OCI-M2 (cell line): ENCODE measurements around the gene HCN3.

Source experiments
- DNase-seq: peaks from one replicate; lab custom pipeline; 2025; ENCODE audit not compliant: unreplicated experiment; lab: John Stamatoyannopoulos, UW

Gene HCN3

GRCh38 chr1:155308493-155309422 lies 31.5 kb downstream of the HCN3 start, which contains the start of gene FDPS:
Gene FDPS (plus strand): TSS chr1:155308866. CDS start chr1:155309790, 924 bp downstream.
- peak; percentile 86 for DNase-seq

DNA sequence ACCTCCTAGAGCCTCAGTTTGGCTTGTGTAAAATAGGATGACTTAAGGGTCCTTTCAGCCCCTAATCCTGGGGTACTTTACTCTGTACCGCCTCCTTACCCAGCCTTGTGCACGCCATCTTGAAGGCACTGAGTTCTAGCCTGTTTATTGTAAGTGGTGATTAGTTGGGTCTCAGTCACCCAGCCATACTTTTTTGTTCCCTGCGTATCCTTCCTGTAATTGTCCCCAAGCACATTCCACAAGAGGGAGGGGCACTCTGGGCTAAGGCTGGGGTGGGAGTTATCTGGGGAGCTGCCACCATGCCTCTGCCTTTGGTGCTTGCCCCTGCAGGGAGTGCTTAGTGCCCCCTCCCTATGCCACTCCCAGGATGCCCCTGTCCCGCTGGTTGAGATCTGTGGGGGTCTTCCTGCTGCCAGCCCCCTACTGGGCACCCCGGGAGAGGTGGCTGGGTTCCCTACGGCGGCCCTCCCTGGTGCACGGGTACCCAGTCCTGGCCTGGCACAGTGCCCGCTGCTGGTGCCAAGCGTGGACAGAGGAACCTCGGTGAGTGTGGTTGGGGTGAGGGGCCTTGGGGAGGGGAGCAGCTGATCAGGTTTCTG lies 32.3 kb downstream of the HCN3 start:
- no peak for DNase-seq

DNA sequence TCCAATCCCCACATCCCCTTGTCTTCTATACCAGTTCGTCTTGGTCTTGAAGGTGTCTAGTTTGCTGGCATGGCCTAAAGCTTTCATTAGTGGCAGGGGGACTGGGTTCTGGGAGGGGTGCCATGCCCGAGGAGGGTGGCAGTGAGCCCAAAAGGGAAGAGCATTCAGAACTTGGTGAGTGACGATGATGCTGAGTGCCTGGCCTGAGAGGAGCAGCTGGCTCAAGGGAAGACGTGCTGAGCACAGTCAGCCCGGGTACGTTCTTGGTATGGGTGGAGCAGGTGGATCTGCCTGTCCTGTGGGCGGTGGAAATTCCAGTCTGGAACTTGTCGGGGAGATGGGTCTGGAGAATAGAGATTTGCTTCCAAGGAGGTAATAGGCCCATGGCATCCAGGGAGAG lies 36.0 kb downstream of the HCN3 start:
- no peak for DNase-seq

DNA sequence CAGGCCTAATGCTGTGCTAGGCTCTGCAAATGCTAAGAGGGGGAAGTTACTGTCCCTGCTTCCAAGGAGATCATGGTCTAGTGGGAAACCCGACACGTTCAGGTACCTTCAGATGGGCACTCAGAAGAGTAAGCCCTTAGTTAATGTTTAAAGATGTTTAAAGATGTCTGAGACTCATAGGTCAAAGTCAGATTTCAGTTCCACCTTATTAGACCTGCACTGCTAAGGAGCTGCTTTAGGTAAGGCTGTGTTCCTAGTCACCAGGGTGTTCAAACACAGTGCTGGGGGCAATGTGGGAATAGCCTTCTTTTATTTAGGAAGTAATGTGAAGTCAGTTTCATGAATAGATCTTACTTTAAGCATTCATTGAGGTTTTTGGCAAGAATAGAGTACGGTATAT lies 39.7 kb downstream of the HCN3 start:
- DNase-seq = no peak

DNA sequence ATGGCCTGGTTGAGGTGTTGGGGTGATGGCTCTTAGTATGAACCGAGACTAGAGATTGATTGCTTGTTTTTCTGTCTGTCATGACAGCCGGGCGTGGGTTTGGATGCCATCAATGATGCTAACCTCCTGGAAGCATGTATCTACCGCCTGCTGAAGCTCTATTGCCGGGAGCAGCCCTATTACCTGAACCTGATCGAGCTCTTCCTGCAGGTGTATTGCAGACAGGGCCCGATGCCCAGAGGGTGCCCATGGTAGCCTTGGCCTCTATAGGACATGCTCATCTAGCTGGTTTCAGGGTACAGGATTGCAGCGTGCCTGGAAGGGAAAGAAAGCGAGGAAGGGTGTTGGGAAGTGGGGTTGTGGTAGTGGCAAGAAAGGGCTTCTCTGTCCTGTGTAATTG lies 40.8 kb downstream of the HCN3 start:
- DNase-seq = no peak

DNA sequence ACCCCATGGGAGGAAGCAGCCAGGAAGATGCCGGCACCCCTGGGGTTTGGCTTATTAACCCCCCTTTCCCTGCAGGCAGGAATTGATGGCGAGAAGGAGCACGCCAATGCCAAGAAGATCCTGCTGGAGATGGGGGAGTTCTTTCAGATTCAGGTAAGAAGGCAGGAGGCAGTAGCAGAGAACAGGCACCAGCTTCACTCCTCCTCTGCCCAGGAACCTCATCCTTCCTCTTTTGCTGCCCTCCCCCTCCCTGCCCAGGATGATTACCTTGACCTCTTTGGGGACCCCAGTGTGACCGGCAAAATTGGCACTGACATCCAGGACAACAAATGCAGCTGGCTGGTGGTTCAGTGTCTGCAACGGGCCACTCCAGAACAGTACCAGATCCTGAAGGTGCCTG lies 42.3 kb downstream of the HCN3 start:
- DNase-seq = no peak

DNA sequence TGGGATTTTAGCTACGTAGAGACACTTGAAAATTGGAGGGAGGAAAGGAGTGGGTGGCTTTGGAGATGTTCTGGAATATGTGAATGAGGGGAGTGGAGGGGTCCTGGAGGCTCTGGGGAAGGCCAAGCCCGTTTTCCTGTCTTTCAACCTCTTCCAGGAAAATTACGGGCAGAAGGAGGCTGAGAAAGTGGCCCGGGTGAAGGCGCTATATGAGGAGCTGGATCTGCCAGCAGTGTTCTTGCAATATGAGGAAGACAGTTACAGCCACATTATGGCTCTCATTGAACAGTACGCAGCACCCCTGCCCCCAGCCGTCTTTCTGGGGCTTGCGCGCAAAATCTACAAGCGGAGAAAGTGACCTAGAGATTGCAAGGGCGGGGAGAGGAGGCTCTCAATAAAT lies 43.0 kb downstream of the HCN3 start:
- no peak for DNase-seq

- no peak for DNase-seq
These were observed 43.7 kb downstream of the HCN3 start, which contains the start of gene RUSC1 for GRCh38 chr1:155320661-155321617. Gene RUSC1 (plus strand): TSS chr1:155320894. CDS start chr1:155321774, 880 bp downstream.

- DNase-seq = no peak
These were observed 44.6 kb downstream of the HCN3 start for GRCh38 chr1:155321639-155322503.

- no peak for DNase-seq
These were observed 45.3 kb downstream of the HCN3 start for GRCh38 chr1:155322571-155322952.

GRCh38 chr1:155322953-155323728 lies 45.9 kb downstream of the HCN3 start:
- DNase-seq = peak; percentile 89

- DNase-seq = peak; percentile 39
These were observed 46.4 kb downstream of the HCN3 start for GRCh38 chr1:155323729-155324036.

DNA sequence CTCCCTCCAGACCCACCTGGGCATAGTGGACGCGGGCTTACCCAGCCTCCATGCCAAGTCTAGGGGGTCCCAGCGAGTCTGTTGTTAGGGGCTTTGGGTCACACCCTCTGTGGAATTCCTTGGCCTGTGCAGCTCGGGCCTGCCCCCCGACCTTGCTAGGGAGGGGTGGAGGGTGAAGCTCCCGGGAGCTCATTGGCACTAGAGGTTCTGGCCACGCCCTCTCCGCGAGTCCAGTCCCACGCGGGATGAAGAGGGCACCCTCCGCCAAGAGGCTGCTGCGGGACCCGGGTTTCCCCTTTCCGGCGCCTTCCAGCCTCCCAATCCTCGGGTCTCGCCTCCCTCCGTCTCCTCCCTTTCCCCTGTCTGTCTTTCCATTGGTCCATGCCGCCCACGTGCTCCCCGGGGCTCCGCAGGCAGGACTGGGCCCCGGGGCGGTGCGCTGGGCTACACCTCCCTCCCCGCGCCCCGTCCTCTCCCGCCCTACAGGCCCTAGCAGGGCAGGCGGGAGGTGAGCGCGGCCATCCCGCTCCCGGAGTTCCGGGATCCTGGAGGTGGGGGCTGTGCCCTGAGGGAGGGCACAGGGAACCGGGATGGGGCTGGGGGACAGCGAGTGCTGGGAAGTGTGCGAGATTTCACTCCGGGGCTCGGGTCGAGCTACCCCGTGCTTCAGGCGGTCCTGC lies 46.9 kb downstream of the HCN3 start:
- peak; percentile 64 for DNase-seq

GRCh38 chr1:155324717-155325602 lies 47.7 kb downstream of the HCN3 start:
- no peak for DNase-seq

- no peak for DNase-seq
These were observed 48.3 kb downstream of the HCN3 start for GRCh38 chr1:155325603-155325893.

GRCh38 chr1:155326020-155326526 lies 48.8 kb downstream of the HCN3 start:
- no peak for DNase-seq

DNA sequence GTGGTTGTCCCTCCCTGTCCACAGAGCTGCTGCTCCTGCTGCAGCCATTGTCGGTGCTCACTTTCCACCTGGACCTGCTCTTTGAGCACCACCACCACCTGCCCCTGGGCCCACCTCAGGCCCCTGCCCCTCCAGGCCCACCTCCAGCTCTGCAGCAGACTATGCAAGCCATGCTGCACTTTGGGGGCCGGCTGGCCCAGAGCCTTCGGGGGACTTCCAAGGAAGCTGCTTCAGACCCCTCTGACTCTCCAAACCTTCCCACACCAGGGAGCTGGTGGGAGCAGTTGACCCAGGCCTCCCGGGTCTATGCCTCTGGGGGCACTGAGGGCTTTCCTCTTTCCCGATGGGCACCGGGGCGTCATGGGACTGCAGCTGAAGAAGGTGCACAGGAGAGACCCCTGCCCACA lies 49.4 kb downstream of the HCN3 start:
- DNase-seq = no peak

DNA sequence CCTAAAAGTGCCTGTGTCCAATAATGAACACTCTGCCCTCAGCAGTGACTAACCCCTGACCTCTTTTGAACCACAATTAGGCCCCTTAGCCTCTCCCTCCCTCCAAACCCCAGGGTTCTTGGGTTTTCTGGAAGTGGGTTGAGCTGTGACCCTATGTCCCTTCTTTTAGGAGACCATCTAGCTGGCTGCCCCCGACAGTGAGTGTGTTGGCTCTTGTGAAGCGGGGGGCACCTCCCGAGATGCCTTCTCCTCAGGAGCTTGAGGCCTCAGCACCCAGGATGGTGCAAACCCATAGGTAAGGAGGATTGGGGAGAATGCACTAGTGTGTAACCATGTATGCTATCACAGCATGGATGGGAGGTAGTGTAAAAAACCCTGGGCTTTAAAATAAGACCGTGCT lies 50.7 kb downstream of the HCN3 start:
- DNase-seq = no peak
